KMS-11 (cell line): ENCODE measurements around the gene WNT6.
A peak's percentile ranks its signal among the peaks of the same experiment; 100 is the strongest.

Experiments
- H2AFZ ChIP-seq: fragments of 200-600 bp; sonication (generic); 2 replicates; pipeline ENCODE4 v1.6.1; 2016; ENCODE audit warnings: antibody characterized with exemption, mixed run types, low read depth
- H3K27ac ChIP-seq: fragments of 200-600 bp; sonication (generic); 2 replicates; pipeline ENCODE4 v1.6.1; 2016; ENCODE audit warnings: mild to moderate bottlenecking, mixed run types
- H3K27me3 ChIP-seq: fragments of 200-600 bp; sonication (generic); 2 replicates; pipeline ENCODE4 v1.6.1; 2017; ENCODE audit warnings: mild to moderate bottlenecking, low read depth, mixed run types, moderate library complexity; ENCODE audit not compliant: insufficient read depth
- H3K36me3 ChIP-seq: fragments of 200-600 bp; sonication (generic); 2 replicates; pipeline ENCODE4 v1.6.1; 2017; ENCODE audit warnings: mild to moderate bottlenecking, mixed run types; ENCODE audit not compliant: insufficient read depth
- H3K4me1 ChIP-seq: fragments of 200-600 bp; sonication (generic); 2 replicates; pipeline ENCODE4 v1.6.1; 2016; ENCODE audit warnings: mild to moderate bottlenecking, low read depth, mixed run types; ENCODE audit not compliant: poor library complexity, severe bottlenecking
- H3K4me2 ChIP-seq: fragments of 200-600 bp; sonication (generic); 2 replicates; pipeline ENCODE4 v1.7.0; 2016; ENCODE audit warnings: mild to moderate bottlenecking, mixed run types
- H3K4me3 ChIP-seq: fragments of 200-600 bp; sonication (generic); IDR thresholded peaks from 2 replicates; pipeline ENCODE4 v1.6.1; 2017; ENCODE audit warnings: low read depth, low read length, mixed read lengths; ENCODE audit not compliant: insufficient read depth
- H3K79me2 ChIP-seq: fragments of 200-600 bp; sonication (generic); 2 replicates; pipeline ENCODE4 v1.6.1; 2016; ENCODE audit warnings: low read depth, mixed run types; ENCODE audit not compliant: insufficient read depth
- H3K9ac ChIP-seq: fragments of 200-600 bp; sonication (generic); 2 replicates; pipeline ENCODE4 v1.6.1; 2016; ENCODE audit warnings: mild to moderate bottlenecking, mixed run types
- H4K20me1 ChIP-seq: fragments of 200-600 bp; sonication (generic); 2 replicates; pipeline ENCODE4 v1.6.1; 2016; ENCODE audit warnings: mild to moderate bottlenecking, mixed run types; ENCODE audit not compliant: insufficient read depth
- CTCF ChIP-seq: fragments of 200-600 bp; sonication (generic); conservative IDR thresholded peaks from 2 replicates; pipeline ENCODE4 v1.6.1; 2017; ENCODE audit warnings: low read depth, mild to moderate bottlenecking, antibody characterized with exemption, low read length, moderate library complexity, mixed read lengths

The WNT6 gene

GRCh38 chr2:218882461-218882816 lies 22.8 kb downstream of the WNT6 start:
- peak overlapping the region; percentile 17; the same call in 1 of the 2 replicates for H3K27ac ChIP-seq
- H3K4me2 ChIP-seq = peak overlapping the region; percentile 95

GRCh38 chr2:218882866-218883366 lies 23.3 kb downstream of the WNT6 start:
- Histone ChIP-seq H3K4me3 (peak overlapping the region; percentile 29), H3K79me2 (peaks cover 35% of the 10 kb centered on the region)

More at GRCh38 chr2:218882461-218882816, 22.8 kb downstream of the WNT6 start:
- Histone ChIP-seq H3K9ac (no peak overlapping the region; the same call in 1 of the 2 replicates), H3K79me2 (peaks cover 32% of the 10 kb centered on the region), H3K36me3 (no peaks in the 10 kb centered on the region), H2AFZ (no peak overlapping the region), H4K20me1 (no peaks in the 10 kb centered on the region), H3K4me3 (peak overlapping the region; percentile 29), H3K4me1 (peaks cover 74% of the 10 kb centered on the region), H3K27me3 (no peaks in the 10 kb centered on the region)
- no peak for TF ChIP-seq CTCF

GRCh38 chr2:218883491-218884490 lies 24.2 kb downstream of the WNT6 start:
- peak overlapping the region; percentile 66 for H3K27ac ChIP-seq
- H4K20me1 ChIP-seq = no peaks in the 10 kb centered on the region
- peak overlapping the region; percentile 73 for H3K9ac ChIP-seq
- H3K4me1 ChIP-seq = peaks cover 74% of the 10 kb centered on the region
- peak overlapping the region; percentile 29 for H3K4me3 ChIP-seq
- H3K79me2 ChIP-seq = peaks cover 35% of the 10 kb centered on the region
- peak overlapping the region; percentile 14; the same call in 1 of the 2 replicates for H2AFZ ChIP-seq
- H3K27me3 ChIP-seq = no peaks in the 10 kb centered on the region
- peak overlapping the region; percentile 88 for H3K4me2 ChIP-seq
- no peaks in the 10 kb centered on the region for H3K36me3 ChIP-seq
- TF ChIP-seq CTCF = no peak

More at GRCh38 chr2:218882866-218883366, 23.3 kb downstream of the WNT6 start:
- Histone ChIP-seq H3K27ac (peak overlapping the region; percentile 17; the same call in 1 of the 2 replicates), H2AFZ (no peak overlapping the region), H3K9ac (no peak overlapping the region), H4K20me1 (no peaks in the 10 kb centered on the region), H3K36me3 (no peaks in the 10 kb centered on the region), H3K27me3 (no peaks in the 10 kb centered on the region), H3K4me1 (peaks cover 74% of the 10 kb centered on the region), H3K4me2 (peak overlapping the region; percentile 95)
- no peak for TF ChIP-seq CTCF

- H3K4me3 ChIP-seq = no peak overlapping the region
- peaks cover 74% of the 10 kb centered on the region for H3K4me1 ChIP-seq
- no peaks in the 10 kb centered on the region for H3K36me3 ChIP-seq
- H3K4me2 ChIP-seq = peak overlapping the region; percentile 88
- peak overlapping the region; percentile 46; the same call in 1 of the 2 replicates for H3K27ac ChIP-seq
- no peaks in the 10 kb centered on the region for H3K27me3 ChIP-seq
- TF ChIP-seq CTCF = no peak
- no peak overlapping the region for H2AFZ ChIP-seq
- H4K20me1 ChIP-seq = no peaks in the 10 kb centered on the region
- no peak overlapping the region; the same call in 1 of the 2 replicates for H3K9ac ChIP-seq
- peaks cover 40% of the 10 kb centered on the region for H3K79me2 ChIP-seq
Observed at GRCh38 chr2:218884519-218884918, 24.9 kb downstream of the WNT6 start.
